ENCODE data around the gene PEX5L.
A peak's percentile ranks its signal among the peaks of the same experiment; 100 is the strongest.

Gene PEX5L

GRCh38 chr3:179953993-179954870 is 82.5 kb downstream of the PEX5L start:
- DNase-seq = no peak

GRCh38 chr3:179950840-179951239 is 85.9 kb downstream of the PEX5L start:
- no peak for DNase-seq

DNA sequence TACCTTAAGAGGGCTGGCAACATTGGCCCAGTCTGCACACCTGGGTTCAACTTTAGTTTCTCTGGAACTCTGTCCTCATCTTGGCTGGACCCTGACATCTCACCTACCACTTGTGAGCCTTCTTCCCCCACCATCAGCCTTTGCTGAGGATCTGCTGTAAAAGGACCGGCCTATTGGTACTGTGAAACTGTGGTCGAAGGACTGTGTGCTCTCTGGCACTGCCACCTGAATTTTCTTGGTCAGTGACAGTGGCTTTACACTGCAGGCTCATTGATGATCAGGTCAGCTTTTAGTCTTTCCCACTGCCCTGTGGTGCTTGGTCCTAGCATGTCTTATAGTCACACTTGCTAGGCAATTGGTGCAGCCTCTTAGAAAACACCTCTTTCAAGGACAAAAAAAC is 86.9 kb downstream of the PEX5L start:
- no peak for DNase-seq

GRCh38 chr3:179949412-179949811 is 87.3 kb downstream of the PEX5L start:
- no peak for DNase-seq

DNA sequence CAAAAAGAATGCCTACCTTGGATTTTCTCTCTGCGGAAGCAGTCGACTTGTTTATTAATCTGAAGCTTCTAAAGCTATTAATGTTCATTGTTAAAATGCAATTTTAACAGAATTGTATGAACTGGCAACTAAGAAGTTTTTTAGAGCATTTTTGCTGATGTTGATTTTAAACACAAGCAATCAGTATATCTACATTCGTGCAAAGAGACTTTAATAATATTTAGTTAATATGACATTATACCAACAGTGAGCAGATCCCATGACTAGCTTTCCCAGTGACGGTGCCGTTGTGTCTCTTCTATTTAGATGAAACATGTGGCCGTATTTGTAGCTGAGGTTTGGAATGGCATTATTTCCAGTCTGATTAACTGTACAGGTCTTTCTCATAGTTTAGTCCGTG is 88.0 kb downstream of the PEX5L start:
- DNase-seq = no peak

GRCh38 chr3:179945569-179945968 is 91.2 kb downstream of the PEX5L start:
- DNase-seq = no peak

- no peak for DNase-seq
These were observed 93.4 kb downstream of the PEX5L start for GRCh38 chr3:179943117-179943880.

DNA sequence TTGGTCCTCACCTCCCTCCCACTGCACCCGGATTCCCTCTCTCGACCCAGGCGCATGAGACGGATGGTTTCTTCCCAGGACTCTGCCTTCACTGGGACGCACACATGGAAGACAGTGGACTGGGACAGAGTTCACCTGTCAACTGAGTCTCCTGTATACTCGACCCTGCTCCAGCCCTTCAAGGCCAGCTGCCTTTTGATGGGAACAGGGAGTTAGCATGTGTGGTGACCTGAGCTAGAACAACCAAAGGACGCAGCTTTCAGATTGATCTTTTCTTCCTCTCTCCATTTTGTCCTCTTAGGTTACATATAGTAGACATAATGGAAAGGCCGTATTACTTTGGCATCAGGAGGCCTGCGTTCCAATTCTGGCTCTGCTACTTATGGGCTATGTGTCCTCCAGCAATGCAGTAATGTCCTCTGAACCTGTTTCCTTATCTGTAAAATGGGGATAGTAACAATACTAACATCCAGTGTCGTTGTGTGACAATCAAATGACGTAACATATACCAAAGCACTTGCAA is 94.1 kb downstream of the PEX5L start:
- no peak for DNase-seq

DNA sequence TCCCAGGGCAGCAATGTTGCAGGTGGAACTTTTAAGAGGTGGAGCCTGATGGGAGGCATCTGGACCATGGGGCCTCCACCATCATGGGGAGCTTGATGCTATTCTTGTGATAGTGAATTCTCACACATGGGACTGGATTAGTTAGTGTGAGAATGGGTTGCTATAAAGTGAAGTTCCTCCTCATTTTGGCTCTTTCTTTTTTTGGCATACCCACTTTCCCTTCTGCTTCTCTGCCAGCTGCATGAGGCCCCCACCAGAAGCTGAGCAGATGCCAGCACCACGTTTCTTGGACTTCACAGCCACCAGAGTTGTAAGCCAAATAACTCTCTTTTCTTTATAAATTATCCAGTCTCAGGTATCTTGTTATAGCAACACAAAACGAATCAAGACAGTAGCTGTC is 101.0 kb downstream of the PEX5L start:
- DNase-seq = no peak

DNA sequence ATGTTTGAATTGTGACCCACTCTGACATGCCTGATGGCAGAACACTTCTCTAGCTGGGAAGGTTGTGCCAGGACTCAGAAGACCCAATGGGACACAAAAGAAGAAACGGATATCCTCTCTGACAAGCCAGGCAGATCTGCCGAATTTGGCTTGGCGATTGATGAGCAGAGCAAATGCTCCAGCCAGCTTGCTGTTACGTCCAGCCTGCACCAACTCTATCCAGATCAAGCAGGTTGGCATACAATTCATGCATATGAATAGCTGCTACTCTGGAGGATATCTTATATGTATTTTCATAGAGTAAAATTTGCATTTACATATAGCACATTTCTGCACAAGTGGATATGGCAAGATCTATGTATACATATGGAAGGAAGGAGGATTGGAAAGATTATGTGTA is 102.8 kb downstream of the PEX5L start:
- DNase-seq = no peak

DNA sequence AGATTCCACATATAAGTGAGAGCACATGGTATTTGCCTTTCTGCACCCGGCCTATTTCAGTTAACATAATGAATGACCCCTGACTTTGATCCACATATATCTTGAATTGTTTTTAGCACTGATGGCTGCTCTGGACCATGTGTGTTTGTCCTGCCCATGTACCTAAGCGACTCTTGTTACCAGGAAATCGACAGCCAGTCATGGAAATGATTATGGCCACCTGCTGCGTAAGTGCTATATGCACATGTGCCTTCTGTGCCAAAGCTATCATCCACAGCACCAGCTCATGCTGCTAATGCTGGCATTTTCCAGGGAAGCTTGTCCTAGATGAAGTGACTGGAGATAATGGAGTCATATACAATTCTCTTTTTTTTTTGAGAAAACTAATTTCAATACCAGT is 103.7 kb downstream of the PEX5L start:
- no peak for DNase-seq

DNA sequence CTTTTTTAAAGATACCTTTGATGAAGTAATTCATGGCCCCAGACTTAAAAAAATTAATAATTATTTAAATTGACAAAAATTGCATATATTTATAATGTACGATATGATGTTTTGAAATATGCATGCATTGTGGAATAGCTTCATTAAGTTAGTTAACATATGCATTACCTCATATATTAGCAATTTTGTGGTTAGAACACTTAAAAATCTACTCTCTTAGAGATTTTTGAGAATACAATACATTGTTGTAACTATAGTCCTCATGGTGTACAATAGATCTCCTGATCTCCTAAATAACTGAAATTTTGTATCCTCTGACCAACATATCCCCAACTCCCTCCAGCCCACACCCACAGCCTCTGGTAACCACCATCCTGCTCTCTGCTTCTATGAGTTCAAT is 104.1 kb downstream of the PEX5L start:
- no peak for DNase-seq

DNA sequence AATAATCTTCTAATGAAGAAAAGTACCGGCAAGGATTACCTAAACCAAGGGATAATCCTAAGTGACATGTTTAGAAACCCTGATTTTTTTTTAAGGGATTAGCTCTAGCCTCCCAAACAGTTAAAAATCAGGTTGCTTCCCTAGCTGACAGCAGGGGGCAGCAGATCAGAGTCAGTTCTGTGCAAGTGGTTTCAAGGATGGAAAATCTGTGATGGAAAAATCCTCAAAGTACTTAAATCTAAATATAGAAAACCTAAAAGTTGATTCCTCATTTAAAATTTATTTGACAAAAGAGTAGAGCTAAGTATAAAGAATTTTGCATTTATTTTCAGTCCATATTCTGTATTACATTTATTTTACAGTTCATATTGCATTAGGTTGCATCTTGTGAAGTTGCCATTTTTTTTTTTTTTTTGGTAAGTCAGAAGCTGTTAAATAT is 107.6 kb downstream of the PEX5L start:
- peak; percentile 48 for DNase-seq

DNA sequence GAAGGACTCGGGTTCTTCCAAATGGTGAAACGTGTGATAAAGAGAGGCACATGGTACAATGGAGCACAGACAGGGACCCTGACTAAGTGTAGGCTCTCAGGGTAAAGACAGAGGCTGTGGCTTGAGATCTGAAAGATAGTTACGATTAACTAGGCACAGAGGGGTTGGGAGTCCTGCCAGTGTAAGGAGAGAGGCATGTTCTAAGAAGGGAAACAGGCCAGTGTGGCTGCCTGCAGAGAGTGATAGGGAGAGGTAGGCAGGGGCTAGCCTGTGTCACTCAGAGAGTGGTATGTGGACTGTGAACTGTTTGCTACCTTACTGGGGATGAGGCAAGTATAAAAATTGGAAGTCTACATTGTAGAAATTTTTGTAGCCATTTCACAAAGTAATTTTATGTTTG is 109.5 kb downstream of the PEX5L start:
- no peak for DNase-seq

DNA sequence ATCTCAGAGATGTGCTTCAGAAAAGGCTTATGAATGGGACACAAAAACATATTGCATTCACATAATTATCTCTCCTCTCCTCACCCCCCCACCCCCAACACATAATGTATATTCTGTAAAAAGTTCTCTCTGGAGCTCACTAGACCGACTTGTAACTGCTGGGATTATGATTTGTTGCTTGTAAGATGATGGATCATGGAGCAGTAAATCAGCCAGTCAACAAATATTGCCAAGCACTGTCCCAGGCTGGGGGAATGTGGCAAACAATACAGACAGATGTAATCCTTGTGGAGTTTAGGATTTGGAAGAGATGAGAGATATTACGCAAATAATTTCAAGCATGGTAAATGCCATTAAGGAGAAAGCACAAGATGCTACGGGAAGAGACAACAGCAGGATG is 114.8 kb downstream of the PEX5L start:
- DNase-seq = no peak

- DNase-seq = peak; percentile 65
These were observed 115.2 kb downstream of the PEX5L start for GRCh38 chr3:179921500-179921899.

DNA sequence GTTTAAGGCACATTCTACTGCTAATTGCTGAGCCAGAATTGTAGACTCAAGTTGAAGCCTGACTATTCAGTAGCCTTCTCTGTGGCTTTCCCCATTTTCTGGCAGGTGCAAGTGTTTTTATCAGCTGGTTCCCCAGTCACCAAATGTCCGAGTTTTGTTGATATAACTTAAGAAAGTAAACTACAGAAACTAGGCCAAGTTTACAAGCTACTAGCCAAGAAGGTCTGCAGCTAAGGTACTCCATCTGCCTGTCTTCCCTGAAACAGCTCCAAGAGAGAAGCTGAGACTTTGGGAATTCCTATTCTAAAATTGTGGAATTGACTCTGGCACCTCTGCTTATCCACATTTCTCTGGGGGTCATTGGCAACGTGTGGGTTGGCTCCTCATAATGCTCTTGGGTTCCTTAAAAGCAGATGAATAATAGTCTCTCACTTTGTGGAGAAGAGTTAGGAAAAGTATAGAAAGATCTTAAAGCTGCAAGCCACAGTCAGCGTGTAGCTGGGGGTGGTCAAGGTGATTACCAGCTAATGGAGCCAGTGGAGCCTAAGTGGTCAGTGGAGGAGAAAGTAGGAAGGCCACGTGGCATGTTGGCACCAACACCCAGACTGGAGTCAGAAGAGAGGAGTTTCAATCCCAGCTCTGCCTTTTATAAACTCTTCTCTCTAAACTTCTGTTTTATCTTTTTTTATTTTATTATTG is 128.8 kb downstream of the PEX5L start:
- no peak for DNase-seq

GRCh38 chr3:179902061-179902460 is 134.7 kb downstream of the PEX5L start:
- DNase-seq = no peak

DNA sequence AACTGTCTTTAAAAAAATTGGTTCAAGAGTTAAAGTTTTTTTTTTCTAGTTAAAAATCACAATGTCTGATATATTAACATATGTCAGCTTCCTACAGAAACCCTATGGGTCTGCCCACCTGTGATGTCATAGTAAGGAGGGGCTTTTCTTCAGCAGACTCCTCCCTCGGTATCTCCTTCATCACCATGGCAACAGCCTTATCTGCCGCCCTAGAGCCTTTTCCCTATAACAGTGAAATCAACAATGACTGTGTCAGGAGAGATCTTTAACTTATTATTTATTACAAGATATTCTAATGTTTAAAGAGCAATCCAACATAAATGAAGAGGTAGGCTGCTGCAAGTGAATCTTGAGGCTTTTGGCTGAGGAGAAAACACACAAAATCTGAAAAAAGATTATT is 138.7 kb downstream of the PEX5L start:
- peak; percentile 44 for DNase-seq

- no peak for DNase-seq
These were observed 139.5 kb downstream of the PEX5L start for GRCh38 chr3:179897231-179897630.

DNA sequence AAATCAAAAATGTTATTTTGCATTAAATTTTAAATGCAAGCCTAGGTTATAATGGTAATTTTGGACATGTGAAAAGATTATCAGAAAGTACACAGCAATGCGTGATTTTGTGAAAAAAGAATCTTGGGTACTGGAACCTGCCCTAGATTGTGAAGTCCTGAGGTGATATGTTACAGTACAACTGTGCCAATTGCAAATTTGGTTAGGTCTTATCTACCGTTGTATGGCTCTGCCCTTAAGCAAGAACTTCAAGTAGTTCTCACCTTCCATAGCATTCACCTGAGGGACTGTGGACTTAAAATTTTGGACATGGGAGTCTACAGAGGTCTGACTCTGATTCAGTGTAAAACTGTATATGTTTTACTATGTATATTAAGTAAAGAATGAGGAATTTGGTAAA is 140.2 kb downstream of the PEX5L start:
- no peak for DNase-seq

DNA sequence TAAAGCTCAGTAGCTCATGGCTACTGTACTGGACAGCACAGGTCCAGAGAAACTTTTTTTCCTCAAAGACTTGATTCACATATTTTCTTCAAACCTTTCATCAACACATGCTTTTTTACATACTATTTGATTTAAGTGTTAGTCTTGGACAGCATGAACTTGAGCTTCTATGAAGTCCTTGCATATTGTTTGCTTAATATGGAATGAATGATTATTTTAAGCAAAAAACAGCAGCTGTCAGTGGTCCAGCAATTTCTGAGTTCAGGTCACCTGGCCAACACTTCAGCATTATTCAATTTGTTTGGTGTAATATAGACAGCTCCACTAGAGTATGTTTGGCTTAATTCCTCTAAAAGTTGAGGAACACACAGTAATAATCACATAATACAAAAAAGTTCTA is 141.4 kb downstream of the PEX5L start:
- DNase-seq = no peak

GRCh38 chr3:179887295-179887943 is 149.3 kb downstream of the PEX5L start:
- DNase-seq = no peak
